Activated naive CD8-positive, alpha-beta T cell (primary cell): Measurements from ENCODE around the gene PKN3.

Experiments used
- H3K27ac Mint-ChIP-seq: one replicate; pipeline ENCODE4 v1.8.0; 2021; ENCODE audit warnings: mixed read lengths
- H3K27me3 Mint-ChIP-seq: one replicate; pipeline ENCODE4 v1.8.0; 2021; ENCODE audit warnings: mixed read lengths
- H3K36me3 Mint-ChIP-seq: one replicate; pipeline ENCODE4 v1.8.0; 2021; ENCODE audit warnings: mixed read lengths
- H3K4me1 Mint-ChIP-seq: one replicate; pipeline ENCODE4 v1.8.0; 2021; ENCODE audit warnings: low read depth, mixed read lengths
- H3K4me3 Mint-ChIP-seq: one replicate; pipeline ENCODE4 v1.8.0; 2021; ENCODE audit warnings: mild to moderate bottlenecking, mixed read lengths
- H3K9me3 Mint-ChIP-seq: one replicate; pipeline ENCODE4 v1.8.0; 2021; ENCODE audit warnings: low read depth, mixed read lengths

Gene PKN3

DNA sequence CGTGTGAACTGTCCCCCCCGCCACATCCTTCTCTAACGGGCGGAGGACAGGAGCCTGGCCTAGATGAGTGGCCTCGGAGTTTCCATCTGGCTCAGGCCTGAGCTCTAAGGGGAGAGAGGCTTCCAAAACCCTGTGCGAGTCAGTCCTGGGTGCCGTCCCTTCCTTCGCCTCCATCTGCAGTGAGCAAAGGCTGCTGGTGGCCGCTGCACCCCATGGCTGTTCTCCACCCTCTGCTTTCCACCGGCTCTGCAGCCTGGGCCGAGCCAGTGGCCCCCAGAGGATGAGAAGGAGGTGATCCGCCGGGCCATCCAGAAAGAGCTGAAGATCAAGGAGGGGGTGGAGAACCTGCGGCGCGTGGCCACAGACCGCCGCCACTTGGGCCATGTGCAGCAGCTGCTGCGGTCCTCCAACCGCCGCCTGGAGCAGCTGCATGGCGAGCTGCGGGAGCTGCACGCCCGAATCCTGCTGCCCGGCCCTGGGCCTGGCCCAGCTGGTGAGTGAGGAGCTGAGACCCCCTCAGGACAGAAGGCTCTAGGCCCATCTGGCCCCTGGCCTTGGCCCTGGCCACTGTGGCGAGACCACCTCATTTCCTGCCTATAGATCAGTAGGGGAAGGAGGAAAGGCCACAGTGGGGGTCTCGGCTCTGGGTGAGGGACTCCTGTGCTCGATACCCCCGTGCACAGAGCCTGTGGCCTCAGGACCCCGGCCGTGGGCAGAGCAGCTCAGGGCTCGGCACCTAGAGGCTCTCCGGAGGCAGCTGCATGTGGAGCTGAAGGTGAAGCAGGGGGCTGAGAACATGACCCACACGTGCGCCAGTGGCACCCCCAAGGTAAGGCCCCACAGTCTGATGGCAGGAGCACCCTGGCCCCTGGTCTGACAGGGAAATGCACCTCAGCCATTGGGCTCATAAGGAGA is 3.0 kb downstream of the PKN3 start:
- H3K36me3 Mint-ChIP-seq = no peaks in the 10 kb centered on the region
- no peak overlapping the region for H3K4me3 Mint-ChIP-seq
- H3K27ac Mint-ChIP-seq = no peak overlapping the region
- H3K27me3 Mint-ChIP-seq = no peaks in the 10 kb centered on the region
- H3K4me1 Mint-ChIP-seq = peaks cover 11% of the 10 kb centered on the region
- H3K9me3 Mint-ChIP-seq = no peaks in the 10 kb centered on the region

DNA sequence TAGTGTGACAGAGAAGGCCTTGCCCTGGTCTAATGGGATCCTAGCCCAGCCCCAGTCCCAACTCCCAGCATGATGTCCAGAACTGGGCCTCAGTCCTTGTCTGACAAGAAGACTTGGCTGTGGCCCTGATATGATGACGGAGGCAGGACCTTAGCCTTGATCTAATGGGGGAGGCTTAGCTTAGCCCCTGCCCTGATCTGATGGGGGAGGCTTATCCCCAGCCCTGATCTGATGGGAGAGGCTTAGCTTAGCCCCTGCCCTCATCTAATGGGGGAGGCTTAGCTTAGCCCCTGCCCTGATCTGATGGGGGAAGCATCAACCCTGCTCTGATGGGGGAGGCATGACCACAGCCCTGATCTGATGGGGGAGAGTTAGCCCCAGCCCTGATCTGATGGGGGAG is 3.7 kb downstream of the PKN3 start:
- Mint-ChIP-seq H3K27me3 (no peaks in the 10 kb centered on the region), H3K9me3 (no peaks in the 10 kb centered on the region), H3K36me3 (no peaks in the 10 kb centered on the region), H3K27ac (no peak overlapping the region), H3K4me1 (peaks cover 11% of the 10 kb centered on the region), H3K4me3 (no peak overlapping the region)

DNA sequence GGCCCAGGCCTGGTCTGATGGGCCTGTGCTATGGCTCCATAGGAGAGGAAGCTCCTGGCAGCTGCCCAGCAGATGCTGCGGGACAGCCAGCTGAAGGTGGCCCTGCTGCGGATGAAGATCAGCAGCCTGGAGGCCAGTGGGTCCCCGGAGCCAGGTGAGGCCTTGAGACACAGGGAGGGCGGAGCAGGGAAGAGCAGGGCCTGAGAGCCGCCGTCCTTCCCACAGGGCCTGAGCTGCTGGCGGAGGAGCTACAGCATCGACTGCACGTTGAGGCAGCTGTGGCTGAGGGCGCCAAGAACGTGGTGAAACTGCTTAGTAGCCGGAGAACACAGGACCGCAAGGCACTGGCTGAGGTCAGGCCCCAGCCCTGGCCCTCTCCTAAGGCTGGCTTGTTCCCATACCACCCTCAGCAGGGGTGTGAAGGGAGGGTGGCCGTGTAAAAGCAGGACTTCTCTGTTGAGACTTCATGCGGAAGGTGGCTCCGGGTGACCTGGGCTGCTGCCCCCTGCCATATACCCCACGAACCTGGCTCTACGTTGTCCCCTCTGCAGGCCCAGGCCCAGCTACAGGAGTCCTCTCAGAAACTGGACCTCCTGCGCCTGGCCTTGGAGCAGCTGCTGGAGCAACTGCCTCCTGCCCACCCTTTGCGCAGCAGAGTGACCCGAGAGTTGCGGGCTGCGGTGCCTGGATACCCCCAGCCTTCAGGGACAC is 4.5 kb downstream of the PKN3 start:
- Mint-ChIP-seq H3K27me3 (no peaks in the 10 kb centered on the region), H3K4me3 (no peak overlapping the region), H3K27ac (no peak overlapping the region), H3K4me1 (peaks cover 5% of the 10 kb centered on the region), H3K36me3 (no peaks in the 10 kb centered on the region), H3K9me3 (no peaks in the 10 kb centered on the region)

DNA sequence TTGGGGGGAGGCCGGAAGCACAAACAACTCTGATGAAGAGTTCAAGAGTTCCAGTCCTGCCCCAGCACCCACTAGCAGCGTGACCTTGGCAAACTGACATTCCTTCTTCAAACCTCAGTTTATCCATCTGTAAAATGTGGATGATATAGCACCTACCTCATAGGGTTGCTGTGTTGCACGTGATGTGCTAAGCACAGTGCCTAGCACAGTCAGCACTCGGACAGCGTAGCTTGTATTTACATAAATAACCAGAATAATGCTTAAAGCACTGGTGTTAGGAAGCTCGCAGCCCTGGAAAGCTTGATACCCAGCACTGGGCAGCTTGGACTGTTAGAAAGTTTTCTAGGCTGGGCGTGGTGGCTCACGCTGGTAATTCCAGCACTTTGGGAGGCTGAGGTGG is 5.1 kb downstream of the PKN3 start:
- Mint-ChIP-seq H3K27me3 (no peaks in the 10 kb centered on the region), H3K4me1 (peaks cover 3% of the 10 kb centered on the region), H3K4me3 (no peak overlapping the region), H3K36me3 (no peaks in the 10 kb centered on the region), H3K9me3 (no peaks in the 10 kb centered on the region), H3K27ac (no peak overlapping the region)

DNA sequence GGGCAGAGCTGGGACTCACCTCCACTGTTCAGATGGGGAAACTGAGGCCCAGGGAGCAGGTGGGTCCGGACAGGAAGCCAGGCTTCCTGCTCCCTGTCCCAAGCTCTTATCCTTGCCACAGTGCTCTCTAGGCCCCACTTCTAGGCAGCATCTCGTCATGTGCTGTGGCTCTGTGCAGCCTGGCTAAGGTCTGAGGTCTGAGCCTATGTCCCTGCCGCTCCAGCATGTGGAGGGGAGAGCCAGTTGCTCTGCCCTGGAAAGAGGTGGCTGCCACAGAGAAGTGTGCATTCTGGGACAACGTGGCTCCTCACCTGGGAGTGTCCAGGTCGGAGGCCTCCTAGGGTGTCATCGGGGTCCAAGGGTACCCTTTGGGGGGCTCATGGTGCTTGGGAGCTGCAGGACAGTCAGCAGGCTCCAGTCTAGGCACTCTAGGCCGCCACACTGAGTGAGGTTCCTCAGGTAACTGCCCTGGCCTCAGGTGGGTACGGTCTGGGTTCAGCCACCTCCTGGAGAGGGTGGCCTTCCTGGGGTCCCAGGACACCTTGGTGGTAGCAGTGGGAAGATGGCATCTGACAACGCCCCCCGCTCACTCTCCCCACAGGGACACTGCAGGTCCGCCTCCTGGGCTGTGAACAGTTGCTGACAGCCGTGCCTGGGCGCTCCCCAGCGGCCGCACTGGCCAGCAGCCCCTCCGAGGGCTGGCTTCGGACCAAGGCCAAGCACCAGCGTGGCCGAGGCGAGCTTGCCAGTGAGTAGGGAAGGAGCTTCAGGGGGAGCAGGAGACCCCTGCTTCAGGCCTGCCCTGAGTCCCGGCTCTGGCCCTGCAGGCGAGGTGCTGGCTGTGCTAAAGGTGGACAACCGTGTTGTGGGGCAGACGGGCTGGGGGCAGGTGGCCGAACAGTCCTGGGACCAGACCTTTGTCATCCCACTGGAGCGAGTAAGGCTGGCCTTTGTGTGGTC is 10.4 kb downstream of the PKN3 start:
- Mint-ChIP-seq H3K4me3 (no peak overlapping the region), H3K27me3 (no peaks in the 10 kb centered on the region), H3K9me3 (no peaks in the 10 kb centered on the region), H3K4me1 (no peaks in the 10 kb centered on the region), H3K36me3 (no peaks in the 10 kb centered on the region), H3K27ac (no peak overlapping the region)

DNA sequence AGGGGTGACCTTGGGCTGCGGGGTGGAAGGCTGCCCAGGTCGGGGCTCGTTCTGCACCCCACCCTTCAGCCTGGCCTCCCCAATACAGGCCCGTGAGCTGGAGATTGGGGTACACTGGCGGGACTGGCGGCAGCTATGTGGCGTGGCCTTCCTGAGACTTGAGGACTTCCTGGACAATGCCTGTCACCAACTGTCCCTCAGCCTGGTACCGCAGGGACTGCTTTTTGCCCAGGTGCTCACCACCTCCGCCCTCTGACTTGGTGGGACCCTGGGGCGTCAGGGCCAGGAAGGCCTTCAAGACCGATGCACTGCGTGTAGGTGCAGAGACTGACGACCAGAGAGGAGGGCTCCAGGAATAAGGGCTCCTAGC is 11.1 kb downstream of the PKN3 start:
- Mint-ChIP-seq H3K36me3 (no peaks in the 10 kb centered on the region), H3K4me3 (no peak overlapping the region), H3K4me1 (no peaks in the 10 kb centered on the region), H3K27ac (no peak overlapping the region), H3K9me3 (no peaks in the 10 kb centered on the region), H3K27me3 (no peaks in the 10 kb centered on the region)

DNA sequence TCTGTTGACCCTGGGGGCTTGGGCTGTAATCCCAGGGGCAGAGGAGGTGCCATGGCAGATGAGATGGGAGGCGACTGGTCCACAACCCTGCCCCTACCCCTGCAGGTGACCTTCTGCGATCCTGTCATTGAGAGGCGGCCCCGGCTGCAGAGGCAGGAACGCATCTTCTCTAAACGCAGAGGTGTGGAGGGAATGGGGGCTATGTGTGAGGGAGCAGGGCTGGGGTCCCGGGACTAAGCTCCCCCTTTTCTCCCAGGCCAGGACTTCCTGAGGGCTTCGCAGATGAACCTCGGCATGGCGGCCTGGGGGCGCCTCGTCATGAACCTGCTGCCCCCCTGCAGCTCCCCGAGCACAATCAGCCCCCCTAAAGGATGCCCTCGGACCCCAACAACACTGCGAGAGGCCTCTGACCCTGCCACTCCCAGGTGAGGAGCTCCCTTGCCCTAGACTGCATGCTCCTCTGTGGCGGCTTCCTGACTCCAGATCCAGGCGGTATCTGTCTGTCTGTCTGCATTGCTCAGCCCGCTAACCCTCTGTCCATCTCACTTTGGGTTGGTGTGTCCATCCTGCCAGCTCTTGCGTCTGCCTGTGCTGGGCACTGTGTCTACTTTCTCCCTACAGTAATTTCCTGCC is 11.8 kb downstream of the PKN3 start:
- Mint-ChIP-seq H3K9me3 (no peaks in the 10 kb centered on the region), H3K36me3 (no peaks in the 10 kb centered on the region), H3K27me3 (no peaks in the 10 kb centered on the region), H3K4me3 (no peak overlapping the region), H3K27ac (no peak overlapping the region), H3K4me1 (no peaks in the 10 kb centered on the region)

DNA sequence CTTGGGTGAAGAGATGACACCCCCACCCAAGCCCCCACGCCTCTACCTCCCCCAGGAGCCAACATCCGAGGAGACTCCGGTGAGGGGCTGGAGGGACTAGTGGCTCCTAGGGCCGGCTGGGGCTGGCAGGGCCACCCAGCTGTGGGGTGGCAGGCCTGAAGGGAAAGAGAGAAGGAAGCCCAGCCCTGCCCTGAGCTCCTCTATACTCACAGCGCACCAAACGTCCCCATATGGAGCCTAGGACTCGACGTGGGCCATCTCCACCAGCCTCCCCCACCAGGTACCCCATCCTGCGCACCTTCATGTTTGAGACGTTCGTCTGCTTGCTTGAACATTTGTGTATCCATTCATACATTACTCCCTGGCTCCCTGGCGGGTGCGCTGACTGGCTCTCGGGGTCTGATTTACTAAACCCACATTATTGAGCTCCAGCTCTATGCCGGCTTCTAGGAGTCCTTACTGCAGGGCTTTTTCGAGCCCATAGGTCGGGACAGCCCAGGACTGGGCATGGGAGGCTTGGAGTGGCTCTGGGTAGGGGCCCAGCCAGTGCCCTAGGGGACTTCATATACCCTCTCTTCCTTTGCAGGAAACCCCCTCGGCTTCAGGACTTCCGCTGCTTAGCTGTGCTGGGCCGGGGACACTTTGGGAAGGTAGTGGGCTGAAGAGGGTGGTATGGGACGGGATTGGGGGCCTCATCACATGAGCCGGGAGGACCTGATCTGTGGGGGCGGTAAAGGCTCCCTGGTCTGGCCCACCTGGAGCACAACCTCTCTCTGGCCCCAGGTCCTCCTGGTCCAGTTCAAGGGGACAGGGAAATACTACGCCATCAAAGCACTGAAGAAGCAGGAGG is 12.5 kb downstream of the PKN3 start:
- H3K9me3 Mint-ChIP-seq = no peaks in the 10 kb centered on the region
- no peak overlapping the region for H3K27ac Mint-ChIP-seq
- H3K36me3 Mint-ChIP-seq = no peaks in the 10 kb centered on the region
- H3K27me3 Mint-ChIP-seq = no peaks in the 10 kb centered on the region
- no peaks in the 10 kb centered on the region for H3K4me1 Mint-ChIP-seq
- no peak overlapping the region for H3K4me3 Mint-ChIP-seq

DNA sequence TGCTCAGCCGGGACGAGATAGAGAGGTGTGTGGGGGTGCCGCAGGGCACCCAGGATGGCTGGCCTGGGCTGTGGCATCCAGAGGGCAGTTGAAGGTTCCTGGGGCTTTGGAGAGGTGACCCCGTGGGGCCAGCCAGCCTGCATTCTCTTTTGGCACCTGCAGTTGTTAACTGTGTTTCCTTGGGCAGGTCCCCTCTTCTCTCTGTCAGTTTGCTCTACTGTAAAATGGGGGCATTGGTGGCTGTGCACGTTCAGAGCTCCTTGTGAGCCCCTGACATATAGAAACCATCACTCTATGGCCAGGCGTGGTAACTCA is 13.1 kb downstream of the PKN3 start:
- Mint-ChIP-seq H3K4me1 (no peaks in the 10 kb centered on the region), H3K9me3 (no peaks in the 10 kb centered on the region), H3K27ac (no peak overlapping the region), H3K27me3 (no peaks in the 10 kb centered on the region), H3K36me3 (no peaks in the 10 kb centered on the region), H3K4me3 (no peak overlapping the region)

DNA sequence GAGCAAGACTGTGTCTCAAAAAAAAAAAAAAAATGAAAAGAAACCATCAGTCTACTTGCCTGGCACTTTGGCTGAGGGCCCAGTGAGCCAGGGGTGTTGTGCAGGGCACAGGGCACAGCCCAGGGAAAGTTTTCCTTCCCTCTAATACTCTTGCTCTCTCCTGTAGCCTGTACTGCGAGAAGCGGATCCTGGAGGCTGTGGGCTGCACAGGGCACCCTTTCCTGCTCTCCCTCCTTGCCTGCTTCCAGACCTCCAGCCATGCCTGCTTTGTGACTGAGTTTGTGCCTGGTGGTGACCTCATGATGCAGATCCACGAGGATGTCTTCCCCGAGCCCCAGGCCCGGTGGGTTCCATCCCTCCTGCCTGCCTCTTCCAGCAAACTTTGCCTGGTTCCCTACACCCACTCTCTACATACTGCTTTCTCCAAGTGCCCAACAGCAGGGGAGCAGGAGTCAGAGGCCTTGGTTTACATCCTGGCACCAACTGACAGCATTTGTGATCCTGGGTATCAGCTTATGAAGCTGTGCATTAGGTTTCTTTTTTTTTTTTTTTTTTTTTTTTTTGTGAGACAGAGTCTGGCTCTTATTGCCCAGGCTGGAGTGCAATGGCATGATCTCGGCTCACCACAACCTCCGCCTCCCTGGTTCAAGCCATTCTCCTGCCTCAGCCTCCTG is 14.4 kb downstream of the PKN3 start:
- Mint-ChIP-seq H3K4me1 (no peaks in the 10 kb centered on the region), H3K9me3 (no peaks in the 10 kb centered on the region), H3K36me3 (no peaks in the 10 kb centered on the region), H3K4me3 (no peak overlapping the region), H3K27me3 (no peaks in the 10 kb centered on the region), H3K27ac (no peak overlapping the region)

DNA sequence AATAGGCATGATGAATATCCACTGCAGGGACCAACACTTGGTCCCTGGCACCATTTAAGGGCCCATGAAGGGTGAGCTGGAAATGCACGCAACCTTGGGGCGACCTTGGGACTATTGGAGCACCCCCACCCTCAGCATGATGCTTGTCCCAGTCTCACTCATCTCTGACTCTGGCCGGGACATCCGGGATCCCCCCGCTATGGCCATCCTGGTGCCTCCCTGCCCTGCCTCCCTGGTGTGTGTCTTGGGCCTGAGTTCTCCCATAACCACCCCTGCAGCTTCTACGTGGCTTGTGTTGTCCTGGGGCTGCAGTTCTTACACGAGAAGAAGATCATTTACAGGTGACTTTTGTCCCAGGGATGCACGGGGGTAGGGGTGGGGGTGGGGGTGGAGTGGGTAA is 15.7 kb downstream of the PKN3 start:
- Mint-ChIP-seq H3K9me3 (no peaks in the 10 kb centered on the region), H3K36me3 (no peaks in the 10 kb centered on the region), H3K27me3 (no peaks in the 10 kb centered on the region), H3K4me1 (peaks cover 9% of the 10 kb centered on the region), H3K27ac (no peak overlapping the region), H3K4me3 (no peak overlapping the region)

DNA sequence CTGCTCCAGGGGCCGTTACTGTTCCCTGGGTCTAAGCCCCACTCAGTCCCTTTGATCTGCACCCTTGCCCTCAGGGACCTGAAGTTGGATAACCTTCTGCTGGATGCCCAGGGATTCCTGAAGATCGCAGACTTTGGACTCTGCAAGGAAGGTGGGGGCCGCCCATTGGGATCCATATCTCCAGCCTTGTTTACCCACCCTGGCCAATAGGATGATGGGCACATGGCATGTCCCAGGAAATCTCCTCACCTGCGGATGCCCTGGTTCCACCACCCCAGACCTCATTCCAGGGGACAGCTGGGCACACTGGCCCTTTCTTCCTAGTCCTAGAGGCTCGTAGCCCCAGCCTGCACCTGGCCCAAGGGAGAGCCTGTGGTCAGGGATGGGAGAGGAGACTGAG is 16.2 kb downstream of the PKN3 start:
- H3K27me3 Mint-ChIP-seq = no peaks in the 10 kb centered on the region
- H3K27ac Mint-ChIP-seq = no peak overlapping the region
- no peak overlapping the region for H3K4me3 Mint-ChIP-seq
- no peaks in the 10 kb centered on the region for H3K9me3 Mint-ChIP-seq
- no peaks in the 10 kb centered on the region for H3K36me3 Mint-ChIP-seq
- H3K4me1 Mint-ChIP-seq = peaks cover 12% of the 10 kb centered on the region

DNA sequence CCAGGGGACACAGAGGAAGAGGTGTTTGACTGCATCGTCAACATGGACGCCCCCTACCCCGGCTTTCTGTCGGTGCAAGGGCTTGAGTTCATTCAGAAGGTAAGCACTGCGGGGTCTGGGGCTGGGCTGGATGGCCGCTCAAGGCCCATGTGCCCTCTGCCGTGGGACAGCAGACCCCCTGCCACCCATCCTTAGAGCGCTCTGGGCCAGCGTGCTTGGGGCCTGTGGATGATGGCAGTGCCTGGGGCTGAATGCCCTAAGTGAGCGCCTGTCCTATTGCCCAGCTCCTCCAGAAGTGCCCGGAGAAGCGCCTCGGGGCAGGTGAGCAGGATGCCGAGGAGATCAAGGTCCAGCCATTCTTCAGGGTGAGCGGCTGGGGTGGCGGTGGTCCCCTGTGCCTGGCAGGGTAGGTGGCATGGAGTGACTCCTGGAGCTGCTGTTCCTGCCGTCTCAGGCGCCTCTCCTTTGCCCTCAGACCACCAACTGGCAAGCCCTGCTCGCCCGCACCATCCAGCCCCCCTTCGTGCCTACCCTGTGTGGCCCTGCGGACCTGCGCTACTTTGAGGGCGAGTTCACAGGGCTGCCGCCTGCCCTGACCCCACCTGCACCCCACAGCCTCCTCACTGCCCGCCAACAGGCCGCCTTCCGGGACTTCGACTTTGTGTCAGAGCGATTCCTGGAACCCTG is 17.8 kb downstream of the PKN3 start:
- H3K4me3 Mint-ChIP-seq = no peak overlapping the region
- H3K4me1 Mint-ChIP-seq = peaks cover 25% of the 10 kb centered on the region
- H3K36me3 Mint-ChIP-seq = no peaks in the 10 kb centered on the region
- H3K27ac Mint-ChIP-seq = no peak overlapping the region
- no peaks in the 10 kb centered on the region for H3K9me3 Mint-ChIP-seq
- no peaks in the 10 kb centered on the region for H3K27me3 Mint-ChIP-seq
